WTC11 (cell line): ENCODE results near the gene PHKA2. TPM values are rescaled to one million over a fixed set of nuclear protein-coding genes. Genes with fewer than 3 reads are reported as not detected.

Source experiments
- ATAC-seq: fragments of 200-7000 bp; cut with Tn5 transposase; 2 replicates; pipeline ENCODE4 v1.10.0; 2021; ENCODE audit warnings: mild to moderate bottlenecking, moderate library complexity
- CTCF ChIA-PET: fragments of 300-600 bp; sonication (Branson Sonifier 250); formaldehyde crosslinking; loops from one replicate; lab custom pipeline; 2021; ENCODE audit warnings: antibody characterized with exemption; lab: Charles Lee
- POLR2A ChIA-PET: fragments of 350-600 bp; sonication (Branson Sonifier 250); formaldehyde crosslinking; loops from one replicate; lab custom pipeline; 2021; ENCODE audit warnings: antibody characterized with exemption; lab: Charles Lee
- DNase-seq: peaks from one replicate; pipeline ENCODE4 v3.0.0; 2021; ENCODE audit warnings: low spot score
- H3K27ac Mint-ChIP-seq: 2 replicates; pipeline ENCODE4 v1.8.0; 2021; ENCODE audit warnings: mixed read lengths
- H3K27me3 Mint-ChIP-seq: 2 replicates; pipeline ENCODE4 v1.8.0; 2021; ENCODE audit warnings: low read depth, mild to moderate bottlenecking, moderate library complexity, mixed read lengths
- H3K36me3 Mint-ChIP-seq: 2 replicates; pipeline ENCODE4 v1.8.0; 2021; ENCODE audit warnings: mixed read lengths
- H3K4me1 Mint-ChIP-seq: 2 replicates; pipeline ENCODE4 v1.8.0; 2022; ENCODE audit warnings: mixed read lengths
- H3K4me3 Mint-ChIP-seq: 2 replicates; pipeline ENCODE4 v1.8.0; 2021; ENCODE audit warnings: mild to moderate bottlenecking, moderate library complexity, mixed read lengths
- H3K9me3 Mint-ChIP-seq: 2 replicates; pipeline ENCODE4 v1.8.0; 2021; ENCODE audit warnings: mixed read lengths
- AFF4 ChIP-seq: sonication (generic); formaldehyde crosslinking; IDR thresholded peaks from 2 replicates; pipeline ENCODE4 v1.8.1; 2023; ENCODE audit warnings: mild to moderate bottlenecking, missing genetic modification reagents, borderline replicate concordance
- ATF1 ChIP-seq: sonication (generic); formaldehyde crosslinking; IDR thresholded peaks from 2 replicates; pipeline ENCODE4 v1.8.1; 2023; ENCODE audit warnings: mild to moderate bottlenecking, moderate library complexity, missing genetic modification reagents
- ATF3 ChIP-seq: sonication (generic); formaldehyde crosslinking; conservative IDR thresholded peaks from 2 replicates; pipeline ENCODE4 v1.8.1; 2022; ENCODE audit warnings: mild to moderate bottlenecking, missing genetic modification reagents
- CBFB ChIP-seq: sonication (generic); formaldehyde crosslinking; IDR thresholded peaks from 2 replicates; pipeline ENCODE4 v1.8.1; 2022; ENCODE audit warnings: mild to moderate bottlenecking, low read depth, missing genetic modification reagents
- E2F1 ChIP-seq: sonication (generic); formaldehyde crosslinking; IDR thresholded peaks from 2 replicates; pipeline ENCODE4 v1.8.0; 2022; ENCODE audit warnings: mild to moderate bottlenecking, missing genetic modification reagents
- FOXJ3 ChIP-seq: sonication (generic); formaldehyde crosslinking; IDR thresholded peaks from 2 replicates; pipeline ENCODE4 v1.9.0; 2021; ENCODE audit warnings: missing genetic modification reagents, mild to moderate bottlenecking, borderline replicate concordance
- GABPB1 ChIP-seq: sonication (generic); formaldehyde crosslinking; IDR thresholded peaks from 2 replicates; pipeline ENCODE4 v1.8.1; 2023; ENCODE audit warnings: mild to moderate bottlenecking, missing genetic modification reagents
- GRHL2 ChIP-seq: fragments of 250-450 bp; sonication (Bioruptor Pico); IDR thresholded peaks from 2 replicates; pipeline ENCODE4 v1.8.0; 2022; ENCODE audit warnings: mild to moderate bottlenecking, moderate library complexity; ENCODE audit not compliant: insufficient replicate concordance, severe bottlenecking
- KAT7 ChIP-seq: sonication (generic); formaldehyde crosslinking; IDR thresholded peaks from 2 replicates; pipeline ENCODE4 v1.8.1; 2023; ENCODE audit warnings: missing genetic modification reagents, mild to moderate bottlenecking, borderline replicate concordance
- MXD4 ChIP-seq: fragments of 250-450 bp; sonication (Bioruptor Pico); IDR thresholded peaks from 2 replicates; pipeline ENCODE4 v1.8.0; 2021; ENCODE audit warnings: mild to moderate bottlenecking, moderate library complexity, borderline replicate concordance
- NFATC4 ChIP-seq: fragments of 250-450 bp; sonication (Bioruptor Pico); IDR thresholded peaks from 2 replicates; pipeline ENCODE4 v1.9.0; 2021; ENCODE audit warnings: mild to moderate bottlenecking
- NFE2L1 ChIP-seq: sonication (generic); formaldehyde crosslinking; IDR thresholded peaks from 2 replicates; pipeline ENCODE4 v1.8.1; 2023; ENCODE audit warnings: missing genetic modification reagents
- NFYB ChIP-seq: sonication (generic); formaldehyde crosslinking; conservative IDR thresholded peaks from 2 replicates; pipeline ENCODE4 v1.8.0; 2022; ENCODE audit warnings: low read depth, missing genetic modification reagents
- PREB ChIP-seq: sonication (generic); formaldehyde crosslinking; IDR thresholded peaks from 2 replicates; pipeline ENCODE4 v1.8.1; 2022; ENCODE audit warnings: mild to moderate bottlenecking, missing genetic modification reagents, moderate library complexity, borderline replicate concordance
- SMAD3 ChIP-seq: sonication (generic); formaldehyde crosslinking; IDR thresholded peaks from 2 replicates; pipeline ENCODE4 v1.8.0; 2022; ENCODE audit warnings: missing genetic modification reagents, mild to moderate bottlenecking, borderline replicate concordance
- STAT6 ChIP-seq: sonication (generic); formaldehyde crosslinking; conservative IDR thresholded peaks from 2 replicates; pipeline ENCODE4 v1.8.1; 2023; ENCODE audit warnings: mild to moderate bottlenecking, low read depth, missing genetic modification reagents, moderate library complexity
- TP53 ChIP-seq: sonication (generic); formaldehyde crosslinking; IDR thresholded peaks from 2 replicates; pipeline ENCODE4 v1.8.1; 2023; ENCODE audit warnings: mild to moderate bottlenecking, missing genetic modification reagents
- ZNF219 ChIP-seq: sonication (generic); formaldehyde crosslinking; IDR thresholded peaks from 2 replicates; pipeline ENCODE4 v1.8.0; 2023; ENCODE audit warnings: missing genetic modification reagents, mild to moderate bottlenecking, borderline replicate concordance
- total RNA-seq: library from RNA; stranded (reverse); gene quantifications from 3 replicates; pipeline ENCODE4 v1.2.3, GENCODE V29; 2021
- TF ChIP-seq, protein P1 (sequence below): sonication (generic); formaldehyde crosslinking; IDR thresholded peaks from 2 replicates; pipeline ENCODE4 v1.8.1; 2022; ENCODE audit warnings: missing genetic modification reagents, borderline replicate concordance
- TF ChIP-seq, protein P2 (sequence below): sonication (generic); formaldehyde crosslinking; IDR thresholded peaks from 2 replicates; pipeline ENCODE4 v1.8.1; 2023; ENCODE audit warnings: mild to moderate bottlenecking, missing genetic modification reagents
- TF ChIP-seq, protein P3 (sequence below): fragments of 250-450 bp; sonication (Bioruptor Pico); IDR thresholded peaks from 2 replicates; pipeline ENCODE4 v1.9.0; 2021; ENCODE audit warnings: mild to moderate bottlenecking

PHKA2 gene
- total RNA-seq, 1 experiment from 2014 or later, result 23.8 TPM

DNA sequence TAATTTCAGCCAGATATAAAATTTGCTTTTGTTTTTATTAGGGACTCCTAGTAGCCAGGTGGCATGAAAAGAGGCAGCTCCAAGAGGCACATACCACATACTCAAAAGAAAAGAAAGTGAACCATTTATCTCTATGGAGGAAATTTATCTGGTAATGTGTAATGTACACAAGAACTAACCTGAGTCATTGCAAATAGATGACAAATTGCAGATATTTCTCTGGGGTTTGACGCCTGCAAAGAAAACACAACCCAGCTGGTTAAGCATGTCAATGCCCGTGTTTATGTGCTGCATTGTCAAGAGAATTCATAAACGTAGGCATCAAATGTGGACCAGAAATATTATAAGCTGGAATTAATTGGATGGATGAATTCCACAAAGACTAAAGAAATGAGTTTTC, 46.9 kb upstream of the PHKA2 start (continued):
- TF ChIP-seq, protein P1, sequence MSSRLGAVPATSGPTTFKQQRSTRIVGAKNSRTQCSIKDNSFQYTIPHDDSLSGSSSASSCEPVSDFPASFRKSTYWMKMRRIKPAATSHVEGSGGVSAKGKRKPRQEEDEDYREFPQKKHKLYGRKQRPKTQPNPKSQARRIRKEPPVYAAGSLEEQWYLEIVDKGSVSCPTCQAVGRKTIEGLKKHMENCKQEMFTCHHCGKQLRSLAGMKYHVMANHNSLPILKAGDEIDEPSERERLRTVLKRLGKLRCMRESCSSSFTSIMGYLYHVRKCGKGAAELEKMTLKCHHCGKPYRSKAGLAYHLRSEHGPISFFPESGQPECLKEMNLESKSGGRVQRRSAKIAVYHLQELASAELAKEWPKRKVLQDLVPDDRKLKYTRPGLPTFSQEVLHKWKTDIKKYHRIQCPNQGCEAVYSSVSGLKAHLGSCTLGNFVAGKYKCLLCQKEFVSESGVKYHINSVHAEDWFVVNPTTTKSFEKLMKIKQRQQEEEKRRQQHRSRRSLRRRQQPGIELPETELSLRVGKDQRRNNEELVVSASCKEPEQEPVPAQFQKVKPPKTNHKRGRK (CRISPR knock-in tag), result no peak
- no peak for TF ChIP-seq NFATC4 (CRISPR knock-in tag)

- H3K27me3 Mint-ChIP-seq, result no peaks in the 10 kb centered on the region
- H3K36me3 Mint-ChIP-seq, result no peaks in the 10 kb centered on the region
Measured at GRCh38 chrX:19028560-19028959, 44.6 kb upstream of the PHKA2 start.

DNA sequence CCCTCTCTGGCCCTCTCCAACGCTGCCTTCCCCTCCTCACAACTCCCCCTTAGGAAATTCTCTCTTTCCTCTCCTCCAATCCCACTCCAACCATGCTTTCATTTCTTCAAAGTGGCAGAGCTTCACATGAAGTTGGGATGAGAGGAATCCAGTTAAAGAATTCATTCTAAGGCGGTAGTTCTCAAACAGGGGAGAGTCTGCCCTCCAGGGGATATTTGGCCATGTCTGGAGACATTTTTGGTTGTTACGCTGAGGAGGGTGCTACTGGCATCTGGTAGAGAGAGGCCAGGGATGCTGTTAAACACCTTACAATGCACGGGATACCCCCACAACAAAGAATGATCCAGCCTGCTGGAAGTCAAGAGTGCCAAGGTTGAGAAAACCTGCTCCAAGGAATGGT, 40.5 kb upstream of the PHKA2 start:
- DNase-seq (no peak), ATAC-seq (no peak)
- no peaks in the 10 kb centered on the region for H3K4me1 Mint-ChIP-seq
- H3K4me3 Mint-ChIP-seq, result no peak overlapping the region
- CTCF ChIA-PET, result interaction anchor here (0.9 to 1.2 kb wide), 2 partner anchors 16 to 310 kb away, joined by 4 read pairs; no protein-coding TSS in a partner anchor
- no peaks in the 10 kb centered on the region for H3K27me3 Mint-ChIP-seq
- no peaks in the 10 kb centered on the region for H3K36me3 Mint-ChIP-seq
- POLR2A ChIA-PET, result interaction anchor here (0.8 kb wide), 1 partner anchor 310 kb away, joined by 3 read pairs; no protein-coding TSS in a partner anchor
- no peaks in the 10 kb centered on the region for H3K9me3 Mint-ChIP-seq
- H3K27ac Mint-ChIP-seq, result no peak overlapping the region
- no peak for TF ChIP-seq GRHL2
- TF ChIP-seq PREB (CRISPR knock-in tag), result no peak
- no peak for TF ChIP-seq SMAD3
- TF ChIP-seq AFF4 (CRISPR knock-in tag), result no peak
- no peak for TF ChIP-seq E2F1 (CRISPR knock-in tag)

More at GRCh38 chrX:19028560-19028959, 44.6 kb upstream of the PHKA2 start:
- no peaks in the 10 kb centered on the region for H3K4me1 Mint-ChIP-seq
- H3K9me3 Mint-ChIP-seq, result no peaks in the 10 kb centered on the region
- no peak overlapping the region for H3K27ac Mint-ChIP-seq
- no peak for TF ChIP-seq GABPB1 (CRISPR knock-in tag)
- no peak for TF ChIP-seq TP53 (CRISPR knock-in tag)
- TF ChIP-seq, protein P2, sequence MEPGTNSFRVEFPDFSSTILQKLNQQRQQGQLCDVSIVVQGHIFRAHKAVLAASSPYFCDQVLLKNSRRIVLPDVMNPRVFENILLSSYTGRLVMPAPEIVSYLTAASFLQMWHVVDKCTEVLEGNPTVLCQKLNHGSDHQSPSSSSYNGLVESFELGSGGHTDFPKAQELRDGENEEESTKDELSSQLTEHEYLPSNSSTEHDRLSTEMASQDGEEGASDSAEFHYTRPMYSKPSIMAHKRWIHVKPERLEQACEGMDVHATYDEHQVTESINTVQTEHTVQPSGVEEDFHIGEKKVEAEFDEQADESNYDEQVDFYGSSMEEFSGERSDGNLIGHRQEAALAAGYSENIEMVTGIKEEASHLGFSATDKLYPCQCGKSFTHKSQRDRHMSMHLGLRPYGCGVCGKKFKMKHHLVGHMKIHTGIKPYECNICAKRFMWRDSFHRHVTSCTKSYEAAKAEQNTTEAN, result no peak
- no peak for TF ChIP-seq ZNF219 (CRISPR knock-in tag)
- TF ChIP-seq NFATC4 (CRISPR knock-in tag), result no peak
- TF ChIP-seq MXD4 (CRISPR knock-in tag), result no peak
- no peak for TF ChIP-seq FOXJ3 (CRISPR knock-in tag)
- TF ChIP-seq CBFB (CRISPR knock-in tag), result no peak
- TF ChIP-seq KAT7, result no peak
- TF ChIP-seq ATF1 (CRISPR knock-in tag), result no peak
- TF ChIP-seq STAT6 (CRISPR knock-in tag), result no peak
- TF ChIP-seq NFYB (CRISPR knock-in tag), result no peak
- TF ChIP-seq, protein P3, sequence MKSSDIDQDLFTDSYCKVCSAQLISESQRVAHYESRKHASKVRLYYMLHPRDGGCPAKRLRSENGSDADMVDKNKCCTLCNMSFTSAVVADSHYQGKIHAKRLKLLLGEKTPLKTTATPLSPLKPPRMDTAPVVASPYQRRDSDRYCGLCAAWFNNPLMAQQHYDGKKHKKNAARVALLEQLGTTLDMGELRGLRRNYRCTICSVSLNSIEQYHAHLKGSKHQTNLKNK (CRISPR knock-in tag), result no peak
- no peak for TF ChIP-seq ATF3 (CRISPR knock-in tag)
- TF ChIP-seq NFE2L1, result no peak
- TF ChIP-seq, all 79 proteins: peak for 0
- DNase-seq (no peak), ATAC-seq (no peak)
- CTCF ChIA-PET, result interaction anchor here (1.0 kb wide), 1 partner anchor 11 kb away, joined by 3 read pairs; no protein-coding TSS in a partner anchor
- no peak overlapping the region for H3K4me3 Mint-ChIP-seq
- POLR2A ChIA-PET, result no interaction called here
